CD14-positive monocyte (primary cell): ENCODE measurements around the gene BPI. TPM values are rescaled to one million over a fixed set of nuclear protein-coding genes. Genes with fewer than 3 reads are reported as not detected.
A peak's percentile ranks its signal among the peaks of the same experiment; 100 is the strongest.

ENCODE experiments used
- DNase-seq, 3 donors: peaks; one replicate each; pipeline ENCODE4 v3.0.0-alpha.2; 2011 to 2022
- H2AFZ ChIP-seq: 2 replicates; pipeline ENCODE4 v1.6.0; 2012; ENCODE audit warnings: mild to moderate bottlenecking, low read depth, low read length, inconsistent platforms; ENCODE audit not compliant: insufficient read depth, poor library complexity, severe bottlenecking
- H3K27ac ChIP-seq, 2 donors: 1 replicate in 1 of 2; 2 replicates in 1 of 2; pipeline ENCODE4 v1.5.1; 2012 to 2013; ENCODE audit warnings: low read length in 2 of 2, control low read depth in 1 of 2, inconsistent platforms in 1 of 2, low read depth in 1 of 2, mild to moderate bottlenecking in 1 of 2
- H3K27me3 ChIP-seq, 2 donors: one replicate each; pipeline versions ENCODE4 v1.6.0 to v1.6.1; 2011 to 2013; ENCODE audit warnings: low read length in 2 of 2; ENCODE audit not compliant: control insufficient read depth in 2 of 2, insufficient read depth in 2 of 2
- H3K36me3 ChIP-seq, 2 donors: replicated peaks in 1 of 2; 1 replicate in 1 of 2; 2 replicates in 1 of 2; pipeline versions ENCODE4 v1.5.1 to v1.6.1; 2012 to 2013; ENCODE audit warnings: low read length in 2 of 2, control low read depth in 1 of 2, inconsistent platforms in 1 of 2, mild to moderate bottlenecking in 1 of 2; ENCODE audit not compliant: insufficient read depth in 2 of 2, control insufficient read depth in 1 of 2
- H3K4me1 ChIP-seq, 2 donors: 1 replicate in 1 of 2; 2 replicates in 1 of 2; pipeline versions ENCODE4 v1.5.1 to v1.6.1; 2012 to 2013; ENCODE audit warnings: low read length in 2 of 2, control low read depth in 1 of 2, inconsistent platforms in 1 of 2, mild to moderate bottlenecking in 1 of 2, moderate library complexity in 1 of 2; ENCODE audit not compliant: insufficient read depth in 2 of 2, control insufficient read depth in 1 of 2
- H3K4me2 ChIP-seq: replicated peaks from 2 replicates; pipeline ENCODE3; 2012; ENCODE audit warnings: low read length, moderate library complexity, mild to moderate bottlenecking; ENCODE audit not compliant: poor library complexity, severe bottlenecking; ENCODE audit errors: extremely low read depth
- H3K4me3 ChIP-seq, 3 experiments: fragments of 200-600 bp in 1 of 3; sonication (generic) in 1 of 3; replicated peaks in 1 of 3; 1 replicate in 2 of 3; 2 replicates in 1 of 3; pipeline ENCODE4 v1.5.1; 2011 to 2013; ENCODE audit warnings: low read length in 3 of 3, mild to moderate bottlenecking in 3 of 3, control low read depth in 2 of 3, low read depth in 2 of 3, inconsistent platforms in 1 of 3, moderate library complexity in 1 of 3
- H3K79me2 ChIP-seq: 2 replicates; pipeline ENCODE4 v1.6.0; 2012; ENCODE audit warnings: mild to moderate bottlenecking, control low read depth, inconsistent platforms, low read length, moderate library complexity; ENCODE audit not compliant: insufficient read depth
- H3K9ac ChIP-seq: 2 replicates; pipeline ENCODE4 v1.6.0; 2017; ENCODE audit warnings: low read length, mild to moderate bottlenecking; ENCODE audit not compliant: insufficient read depth, poor library complexity, severe bottlenecking
- H3K9me3 ChIP-seq, 2 donors: replicated peaks in 1 of 2; 1 replicate in 1 of 2; 2 replicates in 1 of 2; pipeline versions ENCODE4 v1.5.1 to v1.6.1; 2012 to 2013; ENCODE audit warnings: low read length in 2 of 2, control low read depth in 1 of 2; ENCODE audit not compliant: control insufficient read depth in 1 of 2, insufficient read depth in 1 of 2
- H4K20me1 ChIP-seq: 2 replicates; pipeline ENCODE4 v1.6.0; 2012; ENCODE audit warnings: mild to moderate bottlenecking, low read length, control low read depth, moderate library complexity; ENCODE audit not compliant: insufficient read depth
- H3K27ac Mint-ChIP-seq, 7 donors: one replicate each; pipeline ENCODE4 v1.8.0; 2020; ENCODE audit warnings: mild to moderate bottlenecking in 7 of 7, mixed read lengths in 7 of 7, moderate library complexity in 6 of 7, inconsistent platforms in 2 of 7
- H3K27me3 Mint-ChIP-seq, 3 donors: one replicate each; pipeline ENCODE4 v1.8.0; 2021 to 2022; ENCODE audit warnings: low read depth in 3 of 3, mild to moderate bottlenecking in 3 of 3, mixed read lengths in 3 of 3, moderate library complexity in 3 of 3, inconsistent platforms in 1 of 3
- H3K36me3 Mint-ChIP-seq, 2 donors: one replicate each; pipeline ENCODE4 v1.8.0; 2020; ENCODE audit warnings: mixed read lengths in 2 of 2, inconsistent platforms in 1 of 2, mild to moderate bottlenecking in 1 of 2
- H3K4me1 Mint-ChIP-seq: one replicate; pipeline ENCODE4 v1.8.0; 2020; ENCODE audit warnings: mild to moderate bottlenecking, mixed read lengths
- H3K4me3 Mint-ChIP-seq, 2 donors: one replicate each; pipeline ENCODE4 v1.8.0; 2020; ENCODE audit warnings: mild to moderate bottlenecking in 2 of 2, mixed read lengths in 2 of 2, moderate library complexity in 1 of 2
- H3K9me3 Mint-ChIP-seq, 7 donors: one replicate each; pipeline ENCODE4 v1.8.0; 2020 to 2022; ENCODE audit warnings: mixed read lengths in 7 of 7, mild to moderate bottlenecking in 6 of 7, moderate library complexity in 6 of 7, inconsistent platforms in 2 of 7
- whole genome bisulfite sequencing: methylation state at CpG from one replicate; pipeline ENCODE4 v1.1.5; 2013; ENCODE audit warnings: missing lambda C conversion rate; ENCODE audit not compliant: insufficient coverage; 5-methylcytosine and 5-hydroxymethylcytosine counted together
- intact Hi-C, 2 donors: fragments of 100-400 bp; cut with micrococcal nuclease; formaldehyde crosslinking; loops; one replicate each; pipeline versions ENCODE4 v1.15.0 to v1.15.1; 2023
- polyA plus RNA-seq, 3 donors: library from polyadenylated mRNA; depleted of rRNA in 1 of 3; unstranded in 2 of 3; stranded (reverse) in 1 of 3; fragments of 300-500 nt in 2 of 3; fragments of >200 nt in 1 of 3; fragmentation: Illumina TruSeq in 2 of 3; gene quantifications; 1 replicate in 2 of 3; 2 replicates in 1 of 3; pipeline ENCODE4 v1.2.3, GENCODE V29; 2012 to 2021
- TF ChIP-seq, protein P1 (sequence below): fragments of 200-600 bp; IDR thresholded peaks from one replicate; pipeline ENCODE4 v1.8.0; 2022; ENCODE audit warnings: antibody characterized with exemption, mild to moderate bottlenecking

Gene BPI
- polyA plus RNA-seq, 3 donors, result 8.2 to 9.0 (median 8.7) TPM

DNA sequence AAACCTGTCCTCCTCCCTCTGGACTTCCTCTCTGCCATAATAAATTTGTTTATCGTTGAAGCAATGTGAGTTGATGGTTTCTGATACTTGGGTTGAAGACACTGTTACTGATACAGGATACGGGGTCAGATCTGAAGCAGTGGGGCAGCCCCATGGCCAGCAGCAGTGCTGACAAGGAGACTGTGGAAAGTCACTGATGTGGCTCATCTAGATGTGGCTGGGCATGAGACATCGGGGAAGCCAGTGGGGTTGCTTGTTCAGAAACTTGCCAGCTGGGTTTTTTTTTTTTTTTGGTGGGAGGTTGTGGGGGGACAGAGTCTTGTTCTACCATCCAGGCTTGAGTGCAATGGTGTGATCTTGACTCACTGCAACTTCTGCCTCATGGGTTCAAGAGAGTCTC is 2.6 kb upstream of the BPI start:
- peak overlapping the region in 1 of 7 donors; percentile 43 for H3K27ac Mint-ChIP-seq
- Histone ChIP-seq H3K27ac (no peak overlapping the region), H3K9ac (no peak overlapping the region), H3K4me2 (no peak overlapping the region), H3K9me3 (no peaks in the 10 kb centered on the region), H4K20me1 (no peaks in the 10 kb centered on the region), H3K4me3 (no peak overlapping the region), H3K27me3 (no peaks in the 10 kb centered on the region), H3K79me2 (peaks cover 13% of the 10 kb centered on the region), H2AFZ (no peak overlapping the region), H3K4me1 (peaks cover 87 to 91% of the 10 kb centered on the region in 2 donors), H3K36me3 (no peaks in the 10 kb centered on the region)
- peaks cover 0 to 8% (median 6%) of the 10 kb centered on the region in 3 donors for H3K27me3 Mint-ChIP-seq
- no peak overlapping the region for H3K4me3 Mint-ChIP-seq
- H3K4me1 Mint-ChIP-seq, result peaks cover 93% of the 10 kb centered on the region
- TF ChIP-seq, protein P1, sequence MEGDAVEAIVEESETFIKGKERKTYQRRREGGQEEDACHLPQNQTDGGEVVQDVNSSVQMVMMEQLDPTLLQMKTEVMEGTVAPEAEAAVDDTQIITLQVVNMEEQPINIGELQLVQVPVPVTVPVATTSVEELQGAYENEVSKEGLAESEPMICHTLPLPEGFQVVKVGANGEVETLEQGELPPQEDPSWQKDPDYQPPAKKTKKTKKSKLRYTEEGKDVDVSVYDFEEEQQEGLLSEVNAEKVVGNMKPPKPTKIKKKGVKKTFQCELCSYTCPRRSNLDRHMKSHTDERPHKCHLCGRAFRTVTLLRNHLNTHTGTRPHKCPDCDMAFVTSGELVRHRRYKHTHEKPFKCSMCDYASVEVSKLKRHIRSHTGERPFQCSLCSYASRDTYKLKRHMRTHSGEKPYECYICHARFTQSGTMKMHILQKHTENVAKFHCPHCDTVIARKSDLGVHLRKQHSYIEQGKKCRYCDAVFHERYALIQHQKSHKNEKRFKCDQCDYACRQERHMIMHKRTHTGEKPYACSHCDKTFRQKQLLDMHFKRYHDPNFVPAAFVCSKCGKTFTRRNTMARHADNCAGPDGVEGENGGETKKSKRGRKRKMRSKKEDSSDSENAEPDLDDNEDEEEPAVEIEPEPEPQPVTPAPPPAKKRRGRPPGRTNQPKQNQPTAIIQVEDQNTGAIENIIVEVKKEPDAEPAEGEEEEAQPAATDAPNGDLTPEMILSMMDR, result no peak
- H3K9me3 Mint-ChIP-seq, result peaks cover 0 to 2% (median 0%) of the 10 kb centered on the region in 7 donors
- peaks cover 0 to 2% of the 10 kb centered on the region in 2 donors for H3K36me3 Mint-ChIP-seq
- intact Hi-C loops, result loop anchor here (5.0 to 10.0 kb wide), 2 partner anchors 49 to 247 kb away; no protein-coding TSS in a partner anchor
- 100% methylated on average over 1 of the region's 3 CpGs for WGBS
- DNase-seq, result no peak

- Histone ChIP-seq H3K27me3 (no peaks in the 10 kb centered on the region), H3K4me1 (peaks cover 90 to 95% of the 10 kb centered on the region in 2 donors), H3K27ac (no peak overlapping the region), H2AFZ (no peak overlapping the region), H3K79me2 (peaks cover 13% of the 10 kb centered on the region), H4K20me1 (no peaks in the 10 kb centered on the region), H3K36me3 (no peaks in the 10 kb centered on the region), H3K4me2 (no peak overlapping the region), H3K9ac (no peak overlapping the region), H3K9me3 (no peaks in the 10 kb centered on the region), H3K4me3 (peak overlapping the region in 1 of 3 experiments; percentile 65)
- H3K4me1 Mint-ChIP-seq, result peaks cover 96% of the 10 kb centered on the region
- intact Hi-C loops, result loop anchor here (5.0 to 10.0 kb wide), 2 partner anchors 50 to 248 kb away; no protein-coding TSS in a partner anchor
- no peak for DNase-seq
- TF ChIP-seq, protein P1, result no peak
- H3K36me3 Mint-ChIP-seq, result peaks cover 0 to 4% of the 10 kb centered on the region in 2 donors
- peaks cover 0 to 3% (median 0%) of the 10 kb centered on the region in 7 donors for H3K9me3 Mint-ChIP-seq
- 10% methylated on average over 6 of the region's 11 CpGs for WGBS
- H3K27ac Mint-ChIP-seq, result peak overlapping the region in 6 of 7 donors; percentile 54 to 88 (median 66)
- H3K4me3 Mint-ChIP-seq, result peak overlapping the region in 1 of 2 donors; percentile 81
- H3K27me3 Mint-ChIP-seq, result peaks cover 0 to 9% (median 8%) of the 10 kb centered on the region in 3 donors
These were observed 1.2 kb upstream of the BPI start for GRCh38 chr20:38302786-38303185.
